K562 (cell line): Measurements from ENCODE around the gene UBTD1. TPM values are rescaled to one million over a fixed set of nuclear protein-coding genes. Genes with fewer than 3 reads are reported as not detected.

Source experiments
- ESRRA ChIP-seq: fragments of 450-650 bp; IDR thresholded peaks from 2 replicates; pipeline ENCODE4 v1.6.1; 2014; ENCODE audit warnings: low read depth, mild to moderate bottlenecking, moderate library complexity, borderline replicate concordance
- HMBOX1 ChIP-seq: sonication (generic); IDR thresholded peaks from 2 replicates; pipeline ENCODE4 v1.6.1; 2016
- POLR3G ChIP-seq: IDR thresholded peaks from 2 replicates; pipeline ENCODE4 v1.6.1; 2011; ENCODE audit not compliant: insufficient read length, insufficient replicate concordance; ENCODE audit errors: extremely low read depth
- TCF7 ChIP-seq: sonication (generic); IDR thresholded peaks from 2 replicates; pipeline ENCODE4 v1.6.1; 2016; ENCODE audit warnings: antibody characterized with exemption, borderline replicate concordance
- VEZF1 ChIP-seq: fragments of 200-800 bp; sonication (Bioruptor generic); IDR thresholded peaks from 2 replicates; pipeline ENCODE4 v1.6.1; 2017; ENCODE audit warnings: missing genetic modification characterization, missing compliant biosample characterization
- ZBTB12 ChIP-seq: fragments of 250-450 bp; sonication (Bioruptor Pico); IDR thresholded peaks from 2 replicates; pipeline ENCODE4 v1.4.0; 2020
- ZBTB33 ChIP-seq: sonication (generic); formaldehyde crosslinking; IDR thresholded peaks from 2 replicates; pipeline ENCODE4 v1.8.1; 2023; ENCODE audit warnings: mild to moderate bottlenecking, missing genetic modification reagents
- ZNF274 ChIP-seq: IDR thresholded peaks from 2 replicates; pipeline ENCODE4 v1.6.1; 2011; ENCODE audit warnings: low read depth, mild to moderate bottlenecking, low read length, moderate library complexity, borderline replicate concordance
- ZNF280A ChIP-seq: fragments of 450-650 bp; IDR thresholded peaks from 2 replicates; pipeline ENCODE4 v1.6.1; 2018; ENCODE audit warnings: mild to moderate bottlenecking, low read depth; ENCODE audit not compliant: partially characterized antibody
- polyA plus RNA-seq, 8 experiments: library from polyadenylated mRNA; depleted of rRNA in 4 of 8; stranded (reverse) in 5 of 8; unstranded in 3 of 8; fragments of >200 nt; fragmentation: Nextera tagmentation in 2 of 8; fragmentation: Illumina TruSeq in 1 of 8; extraction: Ambion mirVana in 2 of 8; extraction: Trizol in 1 of 8; gene quantifications; 2 replicates each; pipeline versions ENCODE4 v1.2.1 to v1.2.3, GENCODE V29; 2011 to 2014; ENCODE audit warnings: inconsistent platforms in 1 of 8, missing spikeins in 1 of 8
- total RNA-seq, 7 experiments: library from RNA; depleted of rRNA in 6 of 7; stranded (reverse); fragments of >200 nt in 6 of 7; fragmentation: Illumina TruSeq in 2 of 7; extraction: Trizol in 2 of 7; gene quantifications; 2 replicates each; pipeline versions ENCODE4 v1.2.1 to v1.2.3, GENCODE V29; 2011 to 2021; ENCODE audit warnings: low replicate concordance in 1 of 7

The UBTD1 gene
- total and polyA plus RNA-seq, 9 of the 15 experiments (the other 6 are each of a cell fraction or from before 2014, with no cell fraction given): 0.08 to 1.6 (median 0.81) TPM; not detected in 1

GRCh38 chr10:97503406-97503805, 4.7 kb downstream of the UBTD1 start (continued):
- TF ChIP-seq ZBTB33 (CRISPR knock-in tag) (no peak), POLR3G (no peak), TCF7 (no peak), ESRRA (no peak), VEZF1 (no peak), ZNF280A (no peak), ZBTB12 (CRISPR knock-in tag) (no peak), HMBOX1 (no peak), ZNF274 (no peak)
